ENCODE data around the gene STMN1.

The STMN1 gene

GRCh38 chr1:25895365-25895990 is 10.7 kb downstream of the STMN1 start:
- peak; percentile 85 for DNase-seq (ENCODE audit: low read depth)

GRCh38 chr1:25893116-25893515 is 13.1 kb downstream of the STMN1 start:
- DNase-seq (ENCODE audit: low read depth) = no peak

- DNase-seq (ENCODE audit: low read depth) = no peak
Observed at GRCh38 chr1:25891606-25892005, 14.6 kb downstream of the STMN1 start.

DNA sequence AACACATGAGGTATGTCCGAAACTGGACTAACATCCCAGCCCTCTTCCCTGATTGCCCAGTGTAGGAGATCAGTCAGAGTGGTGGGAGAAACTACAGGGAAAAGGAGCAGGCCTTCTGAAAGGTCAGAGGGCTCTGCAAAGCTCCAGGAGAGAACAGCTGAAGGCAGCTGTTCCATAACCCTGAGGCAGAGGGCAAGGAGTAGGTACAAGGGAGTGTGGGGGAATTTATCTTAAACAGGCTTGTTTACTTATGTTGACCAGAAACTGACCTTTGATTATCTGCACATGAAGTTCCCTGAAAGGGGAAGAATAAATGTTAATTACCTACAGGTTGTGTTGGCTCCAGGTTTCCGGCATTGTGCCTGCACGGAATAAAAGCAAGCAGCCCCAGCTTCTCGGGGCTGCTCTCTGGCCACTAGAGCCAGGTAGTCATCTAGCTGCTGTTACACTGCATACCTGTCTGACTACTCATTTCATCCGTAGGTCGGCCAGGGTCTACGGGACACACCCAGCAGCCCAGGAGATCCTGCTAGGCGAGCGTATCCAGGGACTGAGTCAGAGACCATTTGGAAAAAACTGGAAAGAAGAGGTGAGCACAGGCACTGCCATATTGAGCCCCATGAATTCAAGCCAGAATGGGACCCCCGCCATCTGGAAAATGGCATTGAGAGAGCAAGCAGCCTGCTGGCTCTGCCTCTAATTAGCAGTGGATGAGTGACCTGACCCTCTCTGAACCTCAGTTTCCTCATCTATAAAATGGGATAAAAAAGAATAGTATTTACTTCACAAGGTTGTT is 15.8 kb downstream of the STMN1 start:
- no peak for DNase-seq (ENCODE audit: low read depth)

GRCh38 chr1:25889470-25889869 is 16.7 kb downstream of the STMN1 start:
- no peak for DNase-seq (ENCODE audit: low read depth)

GRCh38 chr1:25888426-25888987 is 17.7 kb downstream of the STMN1 start:
- no peak for DNase-seq (ENCODE audit: low read depth)

DNA sequence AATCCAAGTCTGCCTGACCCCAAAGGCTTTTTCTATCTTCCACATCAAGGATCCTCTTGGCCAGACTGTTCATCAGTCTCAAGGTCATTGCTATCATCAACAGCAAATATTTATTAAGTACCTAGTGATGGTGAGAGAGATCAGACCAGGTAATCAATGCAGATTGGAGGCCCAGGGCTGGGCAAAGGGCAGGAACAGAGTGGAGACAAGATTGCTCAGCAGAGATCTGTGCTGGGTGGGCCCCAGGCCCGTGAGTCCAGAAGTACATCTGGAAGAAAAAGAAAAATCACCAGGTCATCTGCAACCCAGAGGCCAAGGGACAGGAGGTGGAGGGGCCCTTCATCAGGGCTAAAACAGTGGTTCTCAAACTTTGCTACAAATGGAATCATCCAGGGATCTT is 20.6 kb downstream of the STMN1 start:
- DNase-seq (ENCODE audit: low read depth) = no peak

DNA sequence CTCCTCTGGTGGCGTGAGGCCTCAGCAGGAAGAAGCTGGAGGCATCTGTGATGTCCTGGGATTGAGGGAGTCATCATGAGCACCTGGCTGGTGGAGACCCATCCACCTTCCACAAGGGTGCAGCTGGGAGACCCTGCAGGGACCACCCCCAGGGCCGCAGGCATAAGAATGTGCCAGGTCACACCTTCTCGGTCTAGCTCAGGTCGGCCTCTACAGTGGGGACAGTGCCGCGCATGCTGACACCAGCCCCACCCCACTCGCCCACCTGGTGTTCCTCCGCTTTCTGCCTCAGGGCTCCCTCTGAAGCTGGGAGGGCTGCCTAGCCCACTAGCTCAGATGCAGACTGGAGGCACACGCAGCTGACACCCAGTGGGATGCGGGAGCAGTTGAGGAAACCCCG is 25.0 kb downstream of the STMN1 start:
- no peak for DNase-seq (ENCODE audit: low read depth)

DNA sequence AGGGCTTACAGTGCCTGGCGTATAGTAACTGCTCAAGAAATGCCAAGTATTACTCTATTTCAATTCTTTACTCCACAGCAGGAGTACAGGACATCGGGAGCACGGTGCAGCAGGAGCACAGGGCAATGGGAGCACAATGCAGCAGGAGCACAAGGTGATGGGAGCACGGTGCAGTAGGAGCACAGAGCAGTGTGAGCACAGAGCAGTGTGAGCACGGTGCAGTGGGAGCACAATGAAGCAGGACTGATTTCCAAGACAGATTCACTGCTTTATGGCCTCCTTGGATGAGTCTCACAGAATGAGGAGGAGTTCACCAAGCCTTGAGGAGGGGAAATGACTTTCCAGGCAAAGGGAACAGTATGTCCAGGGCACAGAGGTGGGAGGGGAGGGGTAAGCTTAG is 25.7 kb downstream of the STMN1 start:
- DNase-seq (ENCODE audit: low read depth) = no peak

- DNase-seq (ENCODE audit: low read depth) = no peak
Observed at GRCh38 chr1:25879675-25880074, 26.5 kb downstream of the STMN1 start.

DNA sequence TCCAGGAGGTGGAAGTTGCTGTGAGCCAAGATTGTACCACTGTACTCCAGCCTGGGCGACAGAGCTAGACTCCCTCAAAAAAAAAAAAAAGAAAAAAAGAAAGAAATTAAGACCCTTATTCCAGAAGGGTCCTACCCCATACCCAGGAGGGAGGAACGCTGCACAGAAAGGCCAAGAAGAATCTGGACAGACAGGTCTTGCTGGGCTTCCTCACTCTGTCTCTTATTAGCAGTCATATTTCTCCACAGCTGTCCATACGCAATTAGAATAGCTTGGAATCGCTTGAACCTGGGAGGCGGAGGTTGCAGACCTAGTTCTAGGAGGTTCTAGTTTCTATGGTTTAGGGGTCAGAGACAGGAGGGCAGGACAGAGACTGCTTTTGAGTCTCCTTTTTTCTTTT is 27.5 kb downstream of the STMN1 start:
- DNase-seq (ENCODE audit: low read depth) = no peak

DNA sequence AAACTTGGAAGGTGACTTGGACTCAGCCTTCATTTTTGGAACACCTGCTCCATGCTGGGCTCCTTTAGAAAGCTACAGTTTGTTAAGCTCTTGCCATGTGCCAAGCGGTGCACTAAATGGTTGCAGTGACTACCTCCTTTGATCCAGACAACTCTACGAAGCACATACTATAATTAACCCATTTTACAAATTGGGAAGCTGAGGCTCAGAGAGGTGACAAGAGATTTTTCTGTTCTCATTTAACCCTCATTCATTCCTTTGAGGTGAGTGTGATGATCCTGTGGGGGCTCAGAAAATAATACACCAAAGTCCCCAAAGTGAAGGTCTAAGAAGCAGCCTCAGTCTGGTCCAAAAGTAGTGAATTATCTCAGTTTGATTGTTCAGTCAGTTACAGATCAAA is 29.1 kb downstream of the STMN1 start:
- DNase-seq (ENCODE audit: low read depth) = no peak

DNA sequence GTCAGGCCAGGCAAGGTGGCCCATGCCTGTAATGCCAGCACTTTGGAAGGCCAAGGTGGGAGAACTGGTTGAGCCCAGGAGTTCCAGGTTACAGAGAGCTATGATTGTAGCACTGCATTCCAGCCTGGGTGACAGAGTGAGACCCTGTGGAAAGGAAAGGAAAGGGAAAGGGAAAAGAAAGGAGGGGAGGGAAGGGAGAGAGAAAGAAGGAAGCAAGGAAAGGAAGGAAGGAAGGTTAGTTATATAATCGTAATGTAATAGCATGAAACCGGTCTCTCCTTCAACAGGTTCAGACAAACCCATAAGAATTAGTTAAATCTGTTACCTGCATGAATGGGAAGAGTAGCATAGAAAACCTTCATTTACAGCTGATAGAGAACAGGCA is 29.5 kb downstream of the STMN1 start:
- no peak for DNase-seq (ENCODE audit: low read depth)

- no peak for DNase-seq (ENCODE audit: low read depth)
Observed at GRCh38 chr1:25875856-25876692, 30.1 kb downstream of the STMN1 start.

DNA sequence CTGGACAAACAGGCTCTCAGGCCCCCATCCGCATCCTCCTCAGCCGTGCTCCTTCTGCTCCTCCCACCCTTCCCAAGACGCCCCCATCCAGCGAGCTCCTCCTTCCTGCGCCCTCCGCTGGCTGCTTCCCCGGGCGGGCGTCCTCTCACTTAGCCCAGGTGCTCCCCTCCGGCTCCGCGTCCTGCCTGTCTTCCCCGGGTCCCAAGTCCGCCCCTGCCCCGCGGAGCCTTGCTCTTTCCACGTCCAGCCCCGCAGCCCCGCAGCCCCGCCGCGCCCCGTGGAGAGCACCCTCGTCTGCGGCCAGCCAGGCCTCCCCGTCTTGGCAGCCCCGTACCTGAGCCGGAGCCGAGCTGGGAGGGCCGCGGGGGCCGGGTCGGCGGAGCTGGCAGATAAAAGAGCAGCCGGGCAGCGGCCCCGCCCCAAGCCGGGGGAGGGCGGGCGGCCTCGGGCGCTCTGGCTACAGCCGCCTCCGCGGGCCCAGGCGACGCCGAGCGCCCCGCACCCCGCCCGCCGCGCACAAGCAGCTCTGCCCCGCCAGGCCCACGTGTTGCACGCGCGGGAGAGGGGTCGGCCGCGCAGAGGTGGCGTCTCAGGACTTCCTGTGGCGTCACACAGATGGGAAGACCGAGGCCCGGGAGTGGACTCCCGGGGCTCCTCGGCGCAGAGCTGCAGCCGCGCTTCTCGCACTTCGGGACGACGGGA is 30.9 kb downstream of the STMN1 start, which contains the start of gene PAQR7:
TSS of gene PAQR7 (minus strand) at position 555 of the 702 bp plus-strand sequence. CDS start 11,869 bp downstream, outside the sequence.
- DNase-seq (ENCODE audit: low read depth) = peak; percentile 39

GRCh38 chr1:25874635-25875153 is 31.5 kb downstream of the STMN1 start:
- DNase-seq (ENCODE audit: low read depth) = no peak

- DNase-seq (ENCODE audit: low read depth) = no peak
Observed at GRCh38 chr1:25874209-25874608, 32.0 kb downstream of the STMN1 start.

GRCh38 chr1:25873120-25873519 is 33.1 kb downstream of the STMN1 start:
- no peak for DNase-seq (ENCODE audit: low read depth)

DNA sequence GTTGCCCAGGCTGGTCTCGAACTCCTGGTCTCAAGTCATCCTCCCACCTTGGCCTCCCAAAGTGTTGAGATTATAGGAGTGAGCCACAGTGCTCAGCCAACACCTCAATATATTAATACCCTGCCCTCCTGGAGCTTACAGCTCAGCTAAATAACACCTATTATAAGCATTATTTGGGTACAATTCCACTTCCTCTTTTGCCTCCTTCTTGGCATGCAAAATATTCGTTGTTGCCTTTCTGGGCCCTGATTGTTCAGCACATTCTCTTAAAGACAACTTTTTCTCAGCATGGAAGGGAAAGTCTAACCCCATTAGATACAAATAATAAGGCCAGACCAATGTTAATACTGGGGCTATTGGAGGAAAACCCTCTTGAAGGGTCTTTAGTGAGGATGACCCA is 33.5 kb downstream of the STMN1 start:
- DNase-seq (ENCODE audit: low read depth) = no peak

GRCh38 chr1:25871704-25872494 is 34.3 kb downstream of the STMN1 start:
- DNase-seq (ENCODE audit: low read depth) = no peak

Data from T follicular helper cell (primary cell).